Breast epithelium (tissue), 3 donors: ENCODE data around the gene HLA-DRA.

Experiments used
- CTCF ChIP-seq, 3 donors: fragments of 450-650 bp; IDR thresholded peaks; one replicate each; pipeline ENCODE4 v1.5.1; 2016 to 2017; ENCODE audit warnings: antibody characterized with exemption in 3 of 3, mild to moderate bottlenecking in 3 of 3, moderate library complexity in 3 of 3
- POLR2A ChIP-seq: fragments of 450-650 bp; IDR thresholded peaks from one replicate; pipeline ENCODE4 v1.6.1; 2016; ENCODE audit warnings: antibody characterized with exemption, mild to moderate bottlenecking, moderate library complexity
- POLR2AphosphoS5 ChIP-seq, 3 donors: sonication (generic); formaldehyde crosslinking; IDR thresholded peaks; one replicate each; pipeline ENCODE4 v1.6.1; 2017; ENCODE audit warnings: antibody characterized with exemption in 3 of 3

- TF ChIP-seq POLR2AphosphoS5 (IDR thresholded peaks at IDR 0.05), result no peak
- no peak for TF ChIP-seq CTCF (IDR thresholded peaks at IDR 0.05)
- no peak for TF ChIP-seq POLR2A
Measured at GRCh38 chr6:32461493-32461892, 21.8 kb downstream of the HLA-DRA start.
